ENCODE results near the gene ACIN1.
"Not testable (repeated sequence)": the region's sequence is repeated elsewhere in the genome, so short reads cannot be mapped to it uniquely, and the experiment has no call there.

The ACIN1 gene

GRCh38 chr14:23122086-23122485, 27.1 kb upstream of the ACIN1 start:
- DNase-seq (ENCODE audit: low read depth): no peak

DNA sequence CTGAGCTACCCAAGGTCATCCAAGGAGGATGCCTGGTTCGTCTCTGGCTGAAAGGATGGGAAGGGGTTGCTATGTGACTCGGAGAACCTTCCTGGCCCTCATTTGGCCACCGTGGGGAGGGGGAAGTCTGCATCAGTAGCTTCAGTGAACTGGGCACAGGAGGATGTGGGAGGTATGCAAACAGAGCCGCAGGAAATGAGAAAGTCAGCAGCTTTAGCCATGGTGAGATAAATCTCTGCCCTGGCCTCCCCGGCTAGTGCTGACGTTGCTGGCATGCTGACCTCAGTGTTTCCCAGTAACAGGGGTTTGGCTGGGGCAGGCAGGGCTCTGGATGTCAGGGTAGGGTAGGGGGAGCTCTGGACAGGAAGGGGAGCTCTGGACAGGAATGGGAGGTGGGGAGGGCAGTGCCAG, 26.4 kb upstream of the ACIN1 start:
- DNase-seq (ENCODE audit: low read depth): peak; percentile 61

DNA sequence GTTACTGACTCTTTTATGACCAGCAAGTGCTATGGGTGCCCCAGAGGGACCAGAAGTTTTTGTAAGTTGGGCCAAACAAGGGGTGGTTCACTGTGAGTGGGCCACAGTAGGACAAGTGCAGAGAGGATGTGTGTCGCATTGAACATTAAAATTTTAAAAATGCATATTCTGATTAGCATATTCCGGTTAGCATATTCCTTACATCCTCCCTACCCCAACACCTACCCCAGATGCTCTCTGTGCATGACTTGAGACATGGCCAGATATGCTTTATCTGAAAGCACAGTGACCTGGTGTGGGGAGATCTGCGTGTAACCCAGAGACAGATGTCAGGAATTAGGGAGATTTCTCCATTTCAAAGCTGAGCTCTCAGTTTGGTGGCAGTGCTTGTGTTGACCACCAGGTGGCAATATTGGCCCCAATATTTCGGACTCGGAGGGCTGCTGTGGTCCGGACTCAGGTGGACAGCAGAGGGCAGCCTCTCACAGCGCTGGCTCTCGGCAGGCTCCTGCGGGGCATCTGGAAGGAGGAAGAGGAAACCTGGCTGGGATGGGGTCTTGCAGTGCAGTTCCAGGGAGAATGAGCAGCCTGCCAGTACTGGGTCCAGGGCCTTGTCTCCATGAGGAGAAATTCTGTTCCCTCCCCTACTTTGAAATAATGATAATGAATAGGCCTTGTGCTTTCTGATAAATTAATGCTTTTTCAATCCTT, 25.8 kb upstream of the ACIN1 start:
- DNase-seq (ENCODE audit: low read depth): peak; percentile 85

DNA sequence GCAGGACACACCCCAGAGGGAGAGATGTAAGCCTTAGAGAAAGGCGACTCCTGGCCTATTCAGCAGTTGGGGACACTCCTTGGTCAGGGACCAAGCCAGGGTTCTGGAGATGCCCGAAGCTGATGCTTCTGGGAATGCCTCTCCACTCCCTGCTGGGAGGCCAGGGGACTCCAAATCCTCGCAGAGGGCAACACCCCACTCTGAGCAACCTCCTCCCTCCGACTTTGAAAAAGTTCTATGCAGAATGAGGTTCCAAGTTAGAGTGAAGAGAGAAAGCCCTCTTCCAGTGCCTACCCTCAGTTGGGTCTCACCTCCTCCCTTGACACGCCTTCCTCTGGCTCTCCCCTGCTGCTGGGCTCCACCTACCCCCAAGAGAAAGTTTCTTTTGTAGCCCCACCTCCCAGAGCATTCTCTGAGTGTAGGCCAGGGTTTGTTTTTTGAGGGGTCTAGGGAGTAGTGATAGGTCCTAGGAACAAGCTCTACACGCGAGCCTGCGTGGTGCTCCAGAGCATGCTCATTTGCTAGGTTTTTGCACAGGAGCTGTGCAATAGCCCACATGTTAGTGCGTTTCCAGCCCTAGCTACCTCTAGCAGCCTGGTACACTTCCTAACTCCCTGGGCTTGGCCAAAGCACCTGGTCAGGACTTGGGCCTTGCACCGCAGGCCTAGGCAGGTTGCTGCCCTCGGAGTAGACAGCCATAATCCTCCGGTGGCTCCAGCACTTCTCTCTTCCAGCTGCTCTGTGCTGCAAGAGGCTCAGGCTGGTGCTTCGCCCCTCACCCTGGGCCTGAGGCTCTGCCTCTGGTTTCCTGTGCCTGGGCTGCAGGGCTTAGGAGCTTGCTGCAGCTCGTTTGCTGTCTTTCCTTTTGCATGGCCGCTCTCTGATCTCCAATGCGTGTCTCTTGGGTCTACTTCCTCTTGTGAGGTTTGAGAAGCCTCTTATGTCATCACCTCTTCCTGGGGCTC, 24.7 kb upstream of the ACIN1 start:
- DNase-seq (ENCODE audit: low read depth): no peak

DNA sequence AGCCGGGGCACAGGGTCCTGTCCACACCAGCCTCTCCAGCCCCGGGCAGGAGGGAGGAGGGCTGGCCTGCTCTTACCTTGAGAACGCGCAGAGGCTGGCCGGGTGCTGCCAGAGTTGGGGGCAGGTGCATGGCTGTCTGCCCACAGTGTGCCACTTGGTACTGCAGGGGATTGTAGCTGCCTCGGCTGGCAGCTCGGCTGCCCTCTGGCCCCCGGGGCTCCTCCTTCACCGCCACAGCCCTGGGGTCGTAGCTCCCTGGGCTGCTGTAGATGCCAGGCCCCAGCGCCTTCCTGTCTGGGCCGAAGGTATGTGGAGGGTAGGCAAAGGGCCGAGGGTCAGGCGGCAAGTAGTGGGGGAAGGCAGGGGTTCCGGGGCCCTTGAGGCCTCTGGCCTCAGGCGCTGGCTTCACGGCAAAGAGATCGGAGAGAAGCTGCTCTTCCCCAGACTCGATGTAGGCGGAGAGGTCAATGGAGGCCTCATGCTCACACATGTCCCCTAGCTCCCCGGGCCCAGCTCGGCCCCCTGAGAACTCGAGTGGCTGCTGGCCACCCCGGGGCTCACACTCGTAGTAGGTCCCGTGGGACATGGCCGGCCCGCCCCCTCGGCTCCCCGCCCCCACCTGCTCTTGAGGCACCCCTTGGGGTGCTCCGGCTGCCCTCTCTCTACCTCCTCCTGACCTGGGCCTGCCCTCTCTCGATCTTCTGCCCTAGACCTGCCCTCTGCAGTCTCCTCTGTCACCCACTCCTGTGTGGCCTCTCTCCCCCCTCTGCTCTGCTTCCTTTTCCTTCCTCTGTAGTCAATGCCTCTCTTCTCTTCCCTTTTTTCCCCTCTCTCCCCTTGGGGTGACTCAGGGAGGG, 23.8 kb upstream of the ACIN1 start, which contains the start of gene CEBPE:
TSS of gene CEBPE (minus strand) at position 750 of the 857 bp plus-strand sequence. CDS start at position 586, 164 bp downstream.
- no peak for DNase-seq (ENCODE audit: low read depth)

DNA sequence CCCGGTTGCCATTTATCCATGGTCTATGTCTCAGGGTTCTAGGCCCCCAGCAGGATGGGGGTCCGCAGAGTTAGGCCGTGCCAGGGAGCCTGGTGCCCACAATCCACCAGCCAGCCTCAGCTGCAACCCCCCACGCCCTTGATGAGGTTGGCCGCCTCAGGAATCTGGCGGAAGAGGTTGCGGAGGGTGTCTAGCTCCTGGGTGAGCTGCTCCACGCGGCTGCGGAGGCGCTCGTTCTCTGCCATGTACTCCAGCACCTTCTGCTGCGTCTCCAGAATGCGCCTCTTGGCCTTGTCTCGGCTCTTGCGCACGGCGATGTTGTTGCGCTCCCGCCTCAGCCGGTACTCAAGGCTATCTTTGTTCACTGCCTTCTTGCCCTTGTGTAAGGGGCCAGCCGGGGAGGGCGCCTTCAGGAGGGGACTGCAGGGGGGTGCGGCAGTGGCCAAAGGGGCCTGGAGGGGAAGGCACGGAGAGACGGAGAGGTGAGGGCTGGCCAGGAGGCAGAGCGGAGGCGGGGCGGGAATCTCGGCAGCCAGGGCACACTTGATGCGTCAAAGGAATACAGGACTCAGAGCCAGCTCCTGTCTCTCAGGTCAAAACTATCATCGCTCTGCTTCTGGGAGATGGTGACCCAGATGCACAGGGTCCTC, 22.6 kb upstream of the ACIN1 start:
- no peak for DNase-seq (ENCODE audit: low read depth)

- DNase-seq (ENCODE audit: low read depth): no peak
Measured at GRCh38 chr14:23115918-23116317, 21.0 kb upstream of the ACIN1 start.

- DNase-seq (ENCODE audit: low read depth): peak; percentile 99
Measured at GRCh38 chr14:23115039-23115731, 20.2 kb upstream of the ACIN1 start.

GRCh38 chr14:23114669-23115038, 19.7 kb upstream of the ACIN1 start:
- DNase-seq (ENCODE audit: low read depth): no peak

DNA sequence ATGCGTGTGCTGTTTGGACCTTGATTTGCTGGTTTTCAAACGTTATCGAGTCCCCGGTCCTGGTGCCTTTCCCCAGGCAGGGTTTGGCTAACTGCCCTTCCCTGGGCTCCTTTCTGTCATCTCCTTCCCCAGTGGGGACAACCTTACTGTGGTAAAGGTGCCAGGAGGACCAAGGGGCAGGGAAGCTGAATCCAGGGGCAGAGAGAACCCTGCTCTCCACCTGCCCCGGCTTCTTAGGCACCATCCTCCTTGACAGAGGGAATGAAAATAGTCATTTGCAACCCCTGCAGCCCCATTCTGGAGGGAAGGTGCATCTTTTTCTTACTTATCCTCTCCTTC, 19.2 kb upstream of the ACIN1 start:
- no peak for DNase-seq (ENCODE audit: low read depth)

DNA sequence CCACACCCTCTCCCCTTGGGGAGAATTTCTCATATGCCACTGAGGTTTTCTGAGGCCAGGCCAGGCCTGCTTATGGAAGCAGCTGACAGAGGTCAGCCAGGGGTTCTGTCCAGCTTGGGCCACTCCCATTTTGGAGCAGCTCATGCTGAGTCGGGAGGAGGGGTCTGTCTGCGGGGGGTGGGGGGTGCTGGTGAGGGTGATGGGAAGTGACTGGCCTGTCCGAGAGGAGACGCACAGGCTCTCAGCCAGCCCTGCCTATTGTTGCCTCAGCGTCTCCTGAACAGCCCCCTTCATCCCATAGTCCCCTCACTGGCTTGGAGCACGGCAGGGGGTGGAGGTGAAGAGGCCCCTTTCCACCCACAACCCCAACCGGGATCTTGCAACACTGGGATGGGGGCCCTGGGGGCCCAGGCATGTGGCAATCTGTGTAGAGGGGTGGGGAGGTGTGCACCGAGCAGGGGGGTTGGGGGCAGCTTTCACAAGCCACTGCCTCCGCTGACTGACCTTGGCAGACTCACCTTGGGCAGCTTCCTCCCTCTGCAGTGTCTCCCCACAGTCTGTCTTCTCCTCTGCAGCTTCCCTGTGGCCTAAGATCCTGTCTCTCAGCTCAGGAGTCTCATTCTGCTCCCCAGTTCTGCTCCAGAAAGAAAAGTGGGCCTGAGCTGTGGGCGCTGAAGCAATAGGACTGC, 18.6 kb upstream of the ACIN1 start:
- peak; percentile 44 for DNase-seq (ENCODE audit: low read depth)

DNA sequence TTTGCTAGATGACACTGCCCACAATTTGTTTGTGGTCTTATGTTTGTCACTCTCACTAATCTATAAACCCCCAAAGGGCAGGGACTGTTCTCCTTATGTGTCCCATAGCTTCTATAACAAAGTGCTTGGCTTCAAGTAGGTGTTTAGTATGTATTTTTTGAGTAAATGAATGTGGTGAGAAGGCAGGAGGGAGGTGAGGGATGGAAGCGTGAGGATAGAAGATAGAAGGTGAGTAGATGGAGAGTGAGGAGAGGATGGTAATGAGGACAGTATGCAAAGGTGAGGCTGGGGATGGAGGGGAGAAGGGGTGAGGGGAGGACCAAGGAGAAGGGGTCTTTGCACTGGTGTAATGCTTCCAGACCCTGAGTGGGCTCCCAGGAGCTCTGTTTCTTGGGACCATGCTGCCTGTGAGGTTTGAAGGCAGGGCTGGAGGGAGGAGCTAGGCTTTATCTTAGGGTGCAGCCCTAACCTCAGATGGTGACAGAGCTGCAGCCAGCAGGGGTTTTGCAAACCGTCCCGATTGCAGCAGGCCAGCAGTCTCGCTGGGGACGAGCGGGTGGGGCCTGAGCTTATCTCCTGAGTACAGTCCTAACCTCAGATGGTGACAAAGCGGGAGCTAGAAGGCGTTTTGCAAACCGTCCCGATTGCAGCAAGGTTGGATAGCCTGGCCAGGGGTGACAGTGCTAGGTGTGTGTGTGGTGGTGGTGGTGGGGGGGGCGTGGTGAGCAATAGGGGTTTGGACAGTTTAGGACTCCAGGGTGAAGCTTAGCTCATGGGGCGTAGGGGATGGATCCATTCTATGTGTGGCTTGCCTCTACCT, 17.6 kb upstream of the ACIN1 start:
- DNase-seq (ENCODE audit: low read depth): no peak

DNA sequence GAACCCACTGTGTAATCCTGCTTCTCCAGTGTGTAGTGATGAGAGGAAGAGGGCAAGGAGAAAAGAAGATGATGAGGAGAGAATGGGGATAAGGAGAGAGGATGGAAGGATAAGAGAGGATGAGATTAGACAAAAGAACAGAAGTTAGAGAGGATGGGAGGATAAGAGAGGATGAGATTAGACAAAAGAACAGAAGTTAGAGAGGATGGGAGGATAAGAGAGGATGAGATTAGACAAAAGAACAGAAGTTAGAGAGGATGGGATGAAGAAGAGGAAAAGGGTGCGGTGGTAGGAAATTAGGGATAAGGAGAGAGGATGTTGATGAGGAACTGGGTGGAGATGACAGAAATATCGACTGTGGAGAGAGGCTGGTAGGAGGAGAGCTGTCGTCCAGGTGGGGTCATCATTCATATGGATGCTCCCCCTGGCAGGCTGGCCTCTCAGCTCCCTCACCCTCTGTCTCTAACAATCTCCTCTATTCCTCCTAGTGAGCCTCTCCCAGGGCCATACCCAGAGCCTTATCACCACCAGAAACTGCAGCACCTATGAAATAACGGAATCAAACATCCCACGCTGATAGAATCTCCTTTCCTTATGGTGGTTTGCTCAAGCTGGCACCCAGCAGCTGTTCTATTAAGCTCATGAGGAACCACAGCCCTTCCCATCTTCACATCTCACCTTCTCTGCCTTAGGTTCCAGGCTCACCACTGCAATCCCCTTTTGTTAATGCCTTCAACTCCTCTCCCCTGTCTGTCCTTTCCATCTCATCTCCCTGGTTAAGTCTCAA, 15.8 kb upstream of the ACIN1 start:
- DNase-seq (ENCODE audit: low read depth): no peak

- DNase-seq (ENCODE audit: low read depth): no peak
Measured at GRCh38 chr14:23109769-23110168, 14.8 kb upstream of the ACIN1 start.

DNA sequence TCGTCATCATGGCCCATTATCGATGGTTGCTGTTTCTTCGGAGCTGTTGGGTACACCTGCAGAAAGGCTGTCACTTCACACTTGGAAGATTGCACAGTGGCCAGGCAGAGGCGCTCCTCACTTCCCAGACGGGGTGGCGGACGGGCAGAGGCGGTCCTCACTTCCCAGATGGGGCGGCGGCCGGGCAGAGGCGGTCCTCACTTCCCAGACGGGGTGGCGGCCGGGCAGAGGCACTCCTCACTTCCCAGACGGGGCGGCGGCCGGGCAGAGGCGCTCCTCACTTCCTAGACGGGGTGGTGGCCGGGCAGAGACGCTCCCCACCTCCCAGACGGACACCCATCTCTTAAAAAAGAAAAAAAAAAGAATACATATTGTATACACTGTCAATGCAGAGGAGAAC, 13.2 kb upstream of the ACIN1 start:
- not testable (repeated sequence) for DNase-seq (ENCODE audit: low read depth)

GRCh38 chr14:23107620-23108019, 12.7 kb upstream of the ACIN1 start:
- not testable (repeated sequence) for DNase-seq (ENCODE audit: low read depth)

GRCh38 chr14:23106747-23107045, 11.8 kb upstream of the ACIN1 start:
- no peak for DNase-seq (ENCODE audit: low read depth)

- no peak for DNase-seq (ENCODE audit: low read depth)
Measured at GRCh38 chr14:23105348-23105824, 10.4 kb upstream of the ACIN1 start.
